NCI-H2029 treated with DMSO at 0.1 percent for 48 hours (cell line): ENCODE measurements around the gene CADM1.

ENCODE experiments used
- DNase-seq: peaks from one replicate; lab custom pipeline; 2025; lab: John Stamatoyannopoulos, UW

Gene CADM1

GRCh38 chr11:115241899-115242298 is 262.3 kb downstream of the CADM1 start:
- DNase-seq: peak; percentile 43

DNA sequence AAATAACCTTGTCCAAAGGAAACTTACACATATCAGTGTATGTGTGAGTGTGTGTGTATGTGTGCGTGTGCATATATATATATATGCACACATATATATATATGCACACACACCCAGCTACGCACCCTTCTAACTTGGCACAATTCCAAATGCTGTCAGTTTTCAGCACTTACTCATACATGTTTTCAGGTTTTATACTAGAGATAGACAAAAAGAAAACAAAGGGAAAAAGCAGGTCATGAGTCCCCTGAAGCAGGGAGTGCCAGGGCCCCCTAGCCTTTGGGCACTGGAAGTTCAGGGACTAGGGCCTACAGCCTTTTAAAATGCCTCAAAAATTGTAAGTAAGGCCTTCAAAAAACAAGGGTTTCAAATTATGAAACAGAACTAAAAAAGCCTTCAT is 265.4 kb downstream of the CADM1 start:
- DNase-seq: no peak

GRCh38 chr11:115238086-115238485 is 266.1 kb downstream of the CADM1 start:
- DNase-seq: no peak

DNA sequence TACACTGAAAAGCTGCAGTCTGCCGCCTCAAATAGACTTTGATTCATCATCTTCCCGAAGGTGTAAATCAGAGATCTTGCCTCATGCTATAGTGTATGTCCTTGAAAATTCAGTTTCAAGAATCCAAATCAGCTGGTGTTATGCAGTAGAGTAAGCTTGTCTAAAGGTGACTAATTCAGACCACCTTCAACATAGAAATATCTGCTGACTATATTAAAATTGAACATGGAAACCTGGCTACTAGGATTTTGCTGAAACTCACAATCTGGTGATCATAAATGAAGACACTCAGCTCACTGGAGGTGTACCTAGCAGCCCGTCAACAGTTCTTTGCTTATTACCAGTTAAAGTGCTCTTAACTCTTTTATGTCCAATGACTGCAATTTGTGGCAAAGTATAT is 266.6 kb downstream of the CADM1 start:
- no peak for DNase-seq

GRCh38 chr11:115234794-115235193 is 269.4 kb downstream of the CADM1 start:
- DNase-seq: no peak

DNA sequence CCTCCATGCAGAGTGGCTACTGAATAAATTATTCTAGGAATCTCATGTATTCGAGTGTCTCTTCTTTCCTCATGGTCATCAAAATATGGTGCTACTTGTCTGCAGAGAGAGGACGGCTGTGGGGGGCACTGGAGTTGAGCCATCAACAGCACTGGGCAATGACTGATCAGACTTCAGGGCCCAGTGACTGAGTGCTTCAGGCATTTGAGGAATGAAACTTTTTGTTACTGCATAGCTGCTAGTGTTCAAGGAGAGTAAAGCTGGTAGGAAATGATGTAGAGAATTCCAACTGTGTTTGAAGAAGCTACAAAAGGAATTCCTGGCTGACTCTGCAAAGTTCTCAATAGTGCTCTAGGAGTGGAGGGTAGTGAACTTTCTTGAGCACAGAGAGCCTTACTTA is 277.7 kb downstream of the CADM1 start:
- no peak for DNase-seq

GRCh38 chr11:115224551-115224950 is 279.7 kb downstream of the CADM1 start:
- DNase-seq: no peak

DNA sequence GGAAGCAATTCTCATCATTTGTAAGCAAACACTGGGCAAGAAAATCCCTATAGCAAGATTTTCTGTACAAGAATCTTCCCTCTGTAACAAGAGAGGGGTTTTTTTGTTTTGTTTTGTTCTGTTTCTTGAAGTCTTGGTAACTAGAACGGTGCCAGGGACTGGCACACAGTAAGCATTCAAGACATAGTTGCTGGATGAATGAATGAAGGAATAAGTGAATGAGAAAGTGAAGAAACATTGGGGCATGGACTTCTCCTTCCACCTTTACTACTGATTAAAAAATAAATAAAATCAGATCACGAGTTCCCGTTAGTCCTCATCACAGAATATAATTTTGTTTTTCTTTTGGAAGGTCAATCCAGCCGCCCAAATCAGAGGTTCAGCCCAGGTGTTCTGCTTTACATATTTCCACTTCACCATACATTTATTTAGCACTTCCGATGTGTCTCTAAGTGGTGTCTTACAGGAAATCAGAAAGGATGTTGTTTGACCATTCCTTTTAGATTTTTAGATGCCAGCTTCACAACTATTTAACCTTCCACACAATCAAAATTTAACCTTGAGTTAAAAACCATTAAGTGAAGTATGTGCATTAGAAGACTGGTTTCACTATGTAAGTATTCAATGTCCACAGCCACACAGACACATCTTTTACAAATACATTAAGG is 281.2 kb downstream of the CADM1 start:
- no peak for DNase-seq

DNA sequence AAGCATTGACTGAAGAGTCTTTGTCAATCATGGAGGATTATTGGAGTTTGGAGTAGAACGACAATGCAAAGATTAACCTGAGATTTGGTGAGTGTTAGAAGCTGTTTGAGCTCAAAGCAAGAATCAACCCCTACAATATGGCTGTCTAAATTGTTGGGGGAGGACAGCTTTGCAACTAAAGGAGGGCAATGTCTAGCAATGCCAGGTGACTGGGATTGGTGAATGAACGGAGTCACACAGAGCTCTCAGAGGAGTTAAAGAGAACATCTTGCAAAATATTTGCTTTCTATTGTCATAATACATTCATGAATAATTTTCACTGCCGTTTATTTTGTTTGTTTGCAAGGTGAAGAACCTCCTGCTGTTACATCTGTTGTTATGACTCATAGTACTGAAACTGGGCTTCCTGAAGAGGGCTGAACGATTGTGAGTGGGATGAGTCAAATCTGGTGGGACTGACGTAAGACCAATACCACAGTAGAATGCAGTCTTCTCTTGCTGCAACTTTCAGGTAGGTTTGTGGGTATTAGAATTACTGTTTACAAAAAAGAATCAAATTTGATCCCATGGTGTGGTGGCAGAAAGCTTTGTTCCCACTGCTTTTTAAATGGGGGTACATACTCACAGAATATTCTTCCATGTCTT is 281.9 kb downstream of the CADM1 start:
- DNase-seq: peak; percentile 60

GRCh38 chr11:115221461-115222069 is 282.6 kb downstream of the CADM1 start:
- no peak for DNase-seq

DNA sequence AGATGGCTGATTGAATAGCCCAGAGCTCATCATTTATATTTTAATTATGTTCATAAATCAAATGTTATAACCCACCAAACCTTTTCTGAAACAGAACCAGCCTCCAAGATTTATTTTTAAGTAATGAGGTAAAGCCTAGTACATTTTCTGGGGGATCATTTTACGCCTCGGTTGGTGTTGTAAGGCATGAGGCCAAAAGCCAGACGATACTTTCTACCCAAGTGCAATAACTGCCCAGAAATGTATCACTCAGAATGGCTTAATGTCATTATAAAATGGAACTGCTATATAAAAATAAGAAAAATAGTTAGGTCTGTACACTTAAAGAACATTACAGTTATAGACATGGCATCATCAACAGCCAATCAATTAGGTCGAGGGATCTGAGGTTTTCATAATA is 283.3 kb downstream of the CADM1 start:
- DNase-seq: no peak

GRCh38 chr11:115220423-115220822 is 283.8 kb downstream of the CADM1 start:
- DNase-seq: no peak

DNA sequence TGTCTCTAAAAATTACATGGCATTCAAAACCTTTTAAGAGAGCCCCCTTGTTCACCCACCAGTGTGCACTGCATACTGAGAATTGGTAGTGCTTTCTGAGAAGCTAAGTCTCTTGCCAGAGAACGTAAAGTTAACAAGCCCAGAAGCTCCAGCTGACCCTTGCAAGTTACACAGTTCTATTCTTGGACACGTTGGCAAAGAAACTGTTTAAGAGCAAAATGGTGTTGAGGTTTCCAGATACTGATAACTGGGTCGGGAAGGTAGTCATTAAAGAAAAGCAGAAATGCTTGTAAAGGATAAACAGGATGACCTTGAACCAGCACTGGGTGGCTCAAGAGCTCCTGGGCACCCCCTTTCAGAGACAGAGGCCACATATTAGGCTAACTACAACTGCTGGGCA is 284.8 kb downstream of the CADM1 start:
- no peak for DNase-seq

DNA sequence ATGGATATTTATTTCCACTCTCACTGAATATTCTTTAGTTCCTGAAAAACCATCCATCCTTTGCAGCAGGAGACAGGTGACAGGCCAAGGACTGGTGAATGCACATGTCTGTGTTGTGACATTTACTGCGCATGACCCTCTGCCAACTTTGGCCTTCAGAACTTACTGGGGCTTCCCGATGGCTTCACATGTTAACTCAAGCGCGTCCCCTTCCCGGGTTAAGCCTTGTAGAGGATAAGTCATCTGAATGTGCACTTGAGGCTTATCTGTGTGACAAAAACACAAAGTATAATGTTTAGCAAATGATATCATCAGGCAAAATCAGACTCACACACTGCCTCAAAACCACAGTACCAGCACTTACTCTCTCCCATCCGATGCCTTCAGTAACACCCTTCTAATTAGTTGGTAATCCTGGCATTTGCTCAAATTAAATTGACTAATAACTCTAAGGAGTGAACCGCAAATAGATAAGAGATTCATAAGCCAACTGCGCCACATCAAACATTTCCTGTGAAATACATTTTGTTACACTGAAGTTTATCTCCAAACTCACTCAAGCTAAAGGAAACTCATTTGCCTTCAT is 286.4 kb downstream of the CADM1 start:
- DNase-seq: no peak

DNA sequence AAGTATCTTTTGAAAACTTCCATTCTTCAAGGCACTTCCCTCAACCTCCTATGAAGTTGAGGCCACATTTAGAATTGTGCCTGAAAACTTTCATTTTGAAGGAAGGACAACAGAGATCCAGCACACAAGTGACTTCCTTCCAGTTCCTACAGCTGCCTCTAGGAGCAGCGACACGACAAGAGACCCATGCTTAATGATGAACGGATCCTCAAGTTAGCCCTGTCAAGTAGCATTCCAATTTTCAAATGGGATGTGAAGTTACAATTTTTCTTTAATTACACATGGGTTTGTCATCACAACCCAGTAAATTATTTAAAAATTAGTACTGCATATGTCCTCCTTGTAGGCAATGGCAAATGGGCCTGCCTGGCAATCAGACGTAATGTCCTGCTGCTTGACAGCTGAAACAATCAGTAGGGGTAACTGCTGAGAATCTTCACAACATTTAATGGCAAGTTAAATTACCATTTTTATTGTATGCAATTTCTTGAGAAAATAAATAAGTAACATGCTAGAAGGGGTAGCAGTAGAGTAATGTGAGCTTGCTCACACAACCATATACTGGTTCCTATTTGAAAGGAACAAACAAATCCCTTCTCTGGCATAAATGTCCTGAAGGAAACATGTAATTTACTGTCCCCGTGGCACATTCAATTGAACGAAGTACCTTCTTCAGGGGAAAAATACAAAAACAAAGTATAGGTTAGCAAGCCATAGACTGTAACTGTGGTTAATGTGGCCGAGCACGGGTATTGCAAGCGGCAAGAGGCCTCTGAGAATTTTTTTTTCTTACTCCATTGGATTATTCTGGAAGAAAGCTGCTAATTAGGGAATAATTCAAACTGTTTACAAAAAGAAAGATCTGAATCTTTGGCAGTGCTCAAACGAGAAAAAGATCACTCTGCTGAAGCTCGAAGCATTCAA is 288.3 kb downstream of the CADM1 start:
- DNase-seq: no peak

DNA sequence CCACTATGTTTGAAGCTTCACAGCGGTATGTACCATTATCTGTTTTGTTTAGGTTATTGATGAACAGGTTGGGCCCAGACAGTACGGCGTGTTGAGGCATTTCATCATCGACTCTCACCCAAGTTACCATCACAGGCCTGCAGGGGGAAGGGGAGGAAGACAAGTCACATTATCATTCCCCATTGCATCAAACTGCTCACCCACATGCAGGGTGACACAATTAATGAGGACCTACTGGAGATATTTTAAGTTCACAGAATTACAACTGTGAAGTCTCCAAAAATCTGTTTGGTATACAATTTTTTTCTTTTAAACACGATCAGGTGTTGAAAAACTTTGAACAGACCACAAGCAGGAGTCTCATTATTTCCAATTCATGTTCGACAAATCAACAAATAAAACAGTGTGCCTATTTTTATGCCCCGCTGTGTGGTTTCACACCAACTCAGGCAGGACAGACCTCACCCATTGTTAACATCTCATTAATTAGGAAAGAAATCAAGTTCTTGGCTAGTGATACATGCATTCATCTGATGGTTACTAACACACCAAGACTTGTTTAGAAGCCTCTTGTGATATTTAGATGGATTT is 289.5 kb downstream of the CADM1 start:
- DNase-seq: no peak

- no peak for DNase-seq
These were observed 291.2 kb downstream of the CADM1 start for GRCh38 chr11:115213007-115213406.

DNA sequence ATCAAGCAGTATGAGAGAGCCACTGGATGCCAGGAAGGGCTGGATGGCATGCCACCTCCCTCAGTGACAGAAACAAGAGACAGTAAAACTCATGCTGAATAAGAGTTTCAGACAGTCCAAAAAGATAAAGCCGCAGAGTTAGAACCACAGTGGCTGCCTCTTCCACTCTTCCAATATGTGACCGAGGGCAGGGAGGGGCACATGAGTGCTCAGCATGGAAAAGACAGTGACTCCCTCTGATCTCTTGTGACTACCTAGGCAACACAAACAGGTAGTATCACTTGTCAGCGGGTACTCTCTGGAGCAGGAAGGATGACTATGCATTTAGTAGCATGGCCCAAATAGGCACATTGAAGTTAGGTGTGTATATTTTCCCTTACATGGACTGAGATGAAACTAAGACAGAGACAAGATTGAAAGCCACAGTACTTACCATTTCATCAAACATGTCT is 295.4 kb downstream of the CADM1 start:
- no peak for DNase-seq

GRCh38 chr11:115207916-115208315 is 296.3 kb downstream of the CADM1 start:
- DNase-seq: no peak

DNA sequence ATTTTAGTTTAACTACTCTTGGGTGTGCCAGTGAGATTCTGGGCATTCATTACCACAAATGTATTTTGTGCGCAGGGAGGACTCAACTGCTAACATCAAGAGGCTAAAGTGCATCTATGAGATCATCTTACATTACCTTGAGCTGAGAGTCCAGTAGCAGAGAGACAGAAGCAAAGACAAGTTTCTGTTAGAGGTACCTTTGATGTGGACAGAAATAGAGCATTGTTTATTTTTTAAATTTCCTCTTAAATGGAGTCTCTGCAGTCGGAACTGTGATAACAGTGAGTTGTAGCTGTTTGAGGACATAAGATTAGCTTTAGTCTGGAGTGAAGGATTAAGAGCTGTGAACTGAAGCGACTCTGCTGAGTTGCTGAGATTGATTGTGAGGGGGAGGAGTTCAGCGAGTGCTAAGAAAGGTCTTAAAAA is 297.0 kb downstream of the CADM1 start:
- DNase-seq: no peak

DNA sequence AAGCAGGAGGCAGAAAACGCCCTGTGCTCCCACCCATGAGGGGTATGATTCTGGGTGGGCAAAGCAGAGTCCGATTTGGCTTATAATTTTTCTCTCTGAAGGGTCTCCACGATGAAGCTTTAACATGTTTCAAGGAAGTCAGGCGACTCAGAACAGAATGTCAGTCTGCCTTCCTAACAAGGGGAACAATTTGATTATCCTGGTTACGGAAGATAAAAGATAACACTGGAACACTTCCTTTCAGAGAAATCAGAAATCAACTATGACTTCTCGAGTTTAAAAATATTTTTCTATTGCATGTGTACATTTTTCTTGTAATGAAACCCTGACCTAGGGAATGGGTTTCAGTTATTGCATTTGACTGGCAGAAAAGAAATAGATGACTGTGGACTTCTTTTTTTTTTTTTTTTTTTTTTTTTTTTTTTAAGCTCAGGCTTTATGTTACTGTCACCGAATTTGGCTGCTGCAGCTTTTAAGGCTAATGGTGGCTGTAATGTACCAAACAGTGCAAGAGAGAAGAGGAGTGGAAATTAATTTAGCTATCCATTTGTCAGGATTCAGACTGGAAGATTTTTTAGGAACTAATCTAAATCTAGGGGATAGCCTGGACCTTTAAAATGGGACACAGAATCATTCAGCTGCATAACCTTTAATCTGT is 297.7 kb downstream of the CADM1 start:
- DNase-seq: no peak
